ENCODE results near the gene HMGXB4.

The HMGXB4 gene

DNA sequence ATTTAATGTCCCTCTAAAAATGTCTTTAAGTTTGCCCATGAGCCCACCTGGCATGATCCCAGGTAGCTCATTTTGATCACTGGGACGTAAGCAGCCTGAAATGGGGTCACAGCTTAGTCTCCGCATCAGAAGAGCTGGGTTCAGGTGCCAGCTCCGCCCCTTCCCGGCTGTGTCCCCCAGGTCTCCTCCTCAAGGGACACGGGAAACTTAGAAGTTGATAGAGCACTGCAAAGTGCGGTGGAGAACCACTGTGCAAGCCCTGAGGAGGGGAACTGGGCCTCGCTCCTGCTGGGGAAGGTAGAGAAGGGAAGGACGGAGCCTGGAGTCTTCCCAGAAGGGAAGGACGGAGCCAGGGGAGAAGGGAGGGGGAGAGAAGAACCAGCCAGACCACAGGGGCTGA lies 50.1 kb downstream of the HMGXB4 start:
- H3K27ac ChIP-seq: no peak overlapping the region
- H3K4me3 ChIP-seq: no peak overlapping the region
- H3K9me3 ChIP-seq: no peaks in the 10 kb centered on the region
- TF ChIP-seq, protein P1, sequence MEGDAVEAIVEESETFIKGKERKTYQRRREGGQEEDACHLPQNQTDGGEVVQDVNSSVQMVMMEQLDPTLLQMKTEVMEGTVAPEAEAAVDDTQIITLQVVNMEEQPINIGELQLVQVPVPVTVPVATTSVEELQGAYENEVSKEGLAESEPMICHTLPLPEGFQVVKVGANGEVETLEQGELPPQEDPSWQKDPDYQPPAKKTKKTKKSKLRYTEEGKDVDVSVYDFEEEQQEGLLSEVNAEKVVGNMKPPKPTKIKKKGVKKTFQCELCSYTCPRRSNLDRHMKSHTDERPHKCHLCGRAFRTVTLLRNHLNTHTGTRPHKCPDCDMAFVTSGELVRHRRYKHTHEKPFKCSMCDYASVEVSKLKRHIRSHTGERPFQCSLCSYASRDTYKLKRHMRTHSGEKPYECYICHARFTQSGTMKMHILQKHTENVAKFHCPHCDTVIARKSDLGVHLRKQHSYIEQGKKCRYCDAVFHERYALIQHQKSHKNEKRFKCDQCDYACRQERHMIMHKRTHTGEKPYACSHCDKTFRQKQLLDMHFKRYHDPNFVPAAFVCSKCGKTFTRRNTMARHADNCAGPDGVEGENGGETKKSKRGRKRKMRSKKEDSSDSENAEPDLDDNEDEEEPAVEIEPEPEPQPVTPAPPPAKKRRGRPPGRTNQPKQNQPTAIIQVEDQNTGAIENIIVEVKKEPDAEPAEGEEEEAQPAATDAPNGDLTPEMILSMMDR (IDR thresholded peaks at IDR 0.05): no peak
- peaks cover 0 to 4% (median 0%) of the 10 kb centered on the region in 3 donors for H3K36me3 ChIP-seq
- intact Hi-C loops (cut with DNase I; ENCODE audit: low total_unique reads): no loop called here
- peaks cover 0 to 18% (median 7%) of the 10 kb centered on the region in 4 donors for H3K4me1 ChIP-seq
- no peaks in the 10 kb centered on the region for H3K27me3 ChIP-seq
- no peak for DNase-seq

DNA sequence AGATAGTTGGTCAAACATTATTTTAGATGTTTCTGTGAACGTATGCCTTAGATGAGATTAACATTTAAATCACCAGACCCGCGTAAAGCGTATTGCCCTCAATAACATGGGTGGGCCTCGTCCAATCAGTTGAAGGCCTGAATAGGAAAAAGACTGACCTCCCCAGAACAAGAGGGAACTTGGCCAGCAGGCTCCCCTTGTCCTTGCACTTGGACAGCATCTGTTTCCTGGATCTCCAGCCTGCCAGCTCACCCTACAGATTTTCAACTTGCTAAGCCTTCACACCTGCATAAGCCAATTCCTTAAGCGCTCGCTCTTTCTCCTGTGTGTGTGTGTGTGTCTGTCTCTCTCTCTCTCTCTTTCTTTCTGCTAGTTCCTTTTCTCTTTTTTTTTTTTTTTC lies 50.6 kb downstream of the HMGXB4 start:
- Histone ChIP-seq H3K9me3 (no peaks in the 10 kb centered on the region), H3K27me3 (no peaks in the 10 kb centered on the region), H3K36me3 (peaks cover 0 to 4% (median 0%) of the 10 kb centered on the region in 3 donors), H3K4me3 (no peak overlapping the region), H3K4me1 (peaks cover 0 to 23% (median 12%) of the 10 kb centered on the region in 4 donors), H3K27ac (no peak overlapping the region)
- TF ChIP-seq, protein P1 (IDR thresholded peaks at IDR 0.05): no peak
- intact Hi-C loops (cut with DNase I; ENCODE audit: low total_unique reads): no loop called here
- no peak for DNase-seq

DNA sequence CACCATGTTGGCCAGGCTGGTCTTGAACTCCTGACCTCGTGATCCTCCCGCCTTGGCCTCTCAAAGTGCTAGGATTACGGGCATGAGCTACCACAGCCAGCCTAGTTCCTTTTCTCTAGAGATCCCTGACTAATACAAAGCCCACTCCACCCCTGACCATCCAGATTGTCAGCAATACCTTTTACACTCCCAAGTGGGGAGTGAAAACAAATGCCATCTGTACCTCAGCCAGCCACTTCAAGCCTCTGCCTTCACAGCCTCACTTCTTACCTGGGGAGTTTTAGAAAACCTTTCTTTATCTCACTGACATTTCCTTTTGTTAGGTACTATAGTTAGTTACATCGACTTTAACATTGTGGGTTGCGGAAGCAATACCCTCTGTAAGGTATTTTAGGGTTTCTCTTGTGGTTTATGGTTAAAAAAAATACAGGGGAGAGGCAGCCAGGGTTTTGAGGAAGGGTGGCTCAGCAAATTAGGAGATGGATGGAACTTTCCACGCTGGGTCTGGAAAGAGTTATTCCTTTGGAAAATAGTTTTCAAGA lies 51.3 kb downstream of the HMGXB4 start:
- Histone ChIP-seq H3K27ac (no peak overlapping the region), H3K4me1 (peaks cover 0 to 29% (median 19%) of the 10 kb centered on the region in 4 donors)

DNA sequence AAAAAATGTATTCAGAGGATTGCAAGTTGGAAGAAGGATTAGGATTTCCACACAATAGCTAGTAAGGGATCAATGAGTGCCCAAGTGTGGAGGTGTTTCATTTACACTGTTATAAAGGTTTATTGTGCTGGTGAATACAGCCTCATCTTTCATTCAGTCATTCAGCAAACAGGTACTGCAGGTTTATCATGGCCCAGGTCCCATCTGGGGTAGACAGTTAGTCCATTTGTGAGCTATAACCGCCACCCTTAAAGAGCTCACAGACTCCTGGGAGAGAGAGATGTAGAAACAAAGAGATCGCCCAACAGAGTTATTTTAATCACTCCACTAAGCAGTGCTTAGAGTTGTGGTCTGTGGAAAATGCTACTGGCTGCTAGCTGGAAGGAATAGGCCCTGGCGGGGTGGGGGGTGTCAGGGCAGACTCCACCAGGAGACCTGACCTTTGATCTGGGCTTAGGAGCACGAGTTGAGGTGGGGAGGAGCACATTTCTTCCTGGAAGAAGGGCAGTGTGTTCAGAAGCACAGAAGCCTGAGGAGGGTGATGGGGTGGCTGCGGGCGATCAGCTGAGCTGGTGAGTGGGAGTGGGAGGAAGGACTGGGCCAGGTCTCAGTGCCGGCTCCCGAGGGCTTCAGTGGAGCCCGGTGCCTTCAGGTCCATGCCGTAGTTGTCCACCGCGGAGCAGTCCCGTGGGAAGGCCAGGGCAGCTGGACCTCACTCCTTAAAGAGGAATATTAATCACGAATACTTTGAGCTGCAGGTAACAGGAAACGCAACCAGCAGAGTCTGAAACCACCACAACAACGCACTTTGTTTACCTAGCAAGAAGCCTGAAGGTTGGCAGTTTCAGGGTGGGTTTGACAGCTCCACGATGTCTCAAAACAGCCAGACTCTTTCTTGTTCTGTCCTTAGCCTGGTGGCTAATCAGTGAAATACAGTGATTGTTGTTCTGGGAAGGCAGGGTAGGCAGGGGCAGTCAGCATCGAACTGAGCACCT lies 53.6 kb downstream of the HMGXB4 start:
- peak in 1 of 2 donors; percentile 34 for DNase-seq
- Histone ChIP-seq H3K9me3 (no peaks in the 10 kb centered on the region), H3K36me3 (no peaks in the 10 kb centered on the region), H3K27ac (no peak overlapping the region), H3K4me3 (no peak overlapping the region), H3K27me3 (no peaks in the 10 kb centered on the region), H3K4me1 (peaks cover 0 to 52% (median 38%) of the 10 kb centered on the region in 4 donors)
- TF ChIP-seq, protein P1 (IDR thresholded peaks at IDR 0.05): no peak
- intact Hi-C loops (cut with DNase I; ENCODE audit: low total_unique reads): no loop called here

More for the DNA sequence above, 51.3 kb downstream of the HMGXB4 start:
- Histone ChIP-seq H3K36me3 (peaks cover 0 to 4% (median 0%) of the 10 kb centered on the region in 3 donors), H3K4me3 (no peak overlapping the region), H3K9me3 (no peaks in the 10 kb centered on the region), H3K27me3 (no peaks in the 10 kb centered on the region)
- TF ChIP-seq, protein P1 (IDR thresholded peaks at IDR 0.05): no peak
- DNase-seq: no peak
- intact Hi-C loops (cut with DNase I; ENCODE audit: low total_unique reads): no loop called here

DNA sequence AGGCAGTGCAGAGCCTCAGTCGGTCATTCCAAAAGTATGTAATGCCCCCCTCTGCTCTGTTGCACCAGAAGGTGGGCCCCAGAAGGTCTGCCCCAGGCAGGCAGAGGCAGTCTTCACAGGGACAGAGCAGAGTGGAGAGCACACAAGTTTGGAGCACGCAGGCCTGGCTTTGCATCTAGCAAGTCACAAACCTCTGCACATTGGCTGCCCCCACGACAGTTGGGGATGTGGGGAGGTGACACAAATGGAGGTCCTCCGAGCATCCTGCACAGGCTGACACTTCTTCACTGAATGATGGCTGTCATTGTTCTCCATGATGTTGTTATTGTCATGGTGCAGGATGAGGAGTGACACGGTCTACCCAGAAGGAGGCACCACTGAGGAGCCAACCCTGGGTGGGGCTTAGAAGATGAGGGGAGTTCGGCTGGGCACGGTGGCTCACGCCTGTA lies 54.3 kb downstream of the HMGXB4 start:
- Histone ChIP-seq H3K4me3 (no peak overlapping the region), H3K4me1 (peaks cover 0 to 48% (median 39%) of the 10 kb centered on the region in 4 donors)
- TF ChIP-seq, protein P1 (IDR thresholded peaks at IDR 0.05): no peak

More for the DNA sequence above, 54.3 kb downstream of the HMGXB4 start:
- intact Hi-C loops (cut with DNase I; ENCODE audit: low total_unique reads): no loop called here
- DNase-seq: peak in 1 of 2 donors; percentile 31
- H3K27me3 ChIP-seq: no peaks in the 10 kb centered on the region
- no peak overlapping the region for H3K27ac ChIP-seq
- no peaks in the 10 kb centered on the region for H3K36me3 ChIP-seq
- no peaks in the 10 kb centered on the region for H3K9me3 ChIP-seq
